ENCODE measurements around the gene LRRC26. TPM values are rescaled to one million over a fixed set of nuclear protein-coding genes. Genes with fewer than 3 reads are reported as not detected.

LRRC26 gene
- total and polyA plus RNA-seq, 2 of the 13 experiments (the other 11 are each of a cell fraction or from before 2014, with no cell fraction given): not detected

- TF ChIP-seq ZBTB42 (CRISPR knock-in tag; IDR thresholded peaks at IDR 0.05): no peak
- TF ChIP-seq HMGA1 (CRISPR knock-in tag; conservative IDR thresholded peaks at IDR 0.05): no peak
- 0 out of 2 replicates have a peak, but pooled peaks have one; percentile 17 for TF ChIP-seq ZNF343 (CRISPR knock-in tag; IDR thresholded peaks at IDR 0.05)
- no peak for TF ChIP-seq AKAP8 (CRISPR knock-in tag; IDR thresholded peaks at IDR 0.05)
- TF ChIP-seq IRF9 (CRISPR knock-in tag; IDR thresholded peaks at IDR 0.05; ENCODE audit: borderline replicate concordance): no peak
- no peak for TF ChIP-seq PLRG1 (conservative IDR thresholded peaks at IDR 0.05)
- TF ChIP-seq ZNF253 (CRISPR knock-in tag; IDR thresholded peaks at IDR 0.05; ENCODE audit: borderline replicate concordance): no peak; the same call in 1 of the 2 replicates
- TF ChIP-seq ATF6 (CRISPR knock-in tag; conservative IDR thresholded peaks at IDR 0.05): no peak
- no peak; the same call in 1 of the 2 replicates for TF ChIP-seq ZNF143 (CRISPR knock-in tag; IDR thresholded peaks at IDR 0.05)
- no peak for TF ChIP-seq ADNP (CRISPR knock-in tag; IDR thresholded peaks at IDR 0.05)
- TF ChIP-seq ZNF513 (CRISPR knock-in tag; conservative IDR thresholded peaks at IDR 0.05): no peak
- TF ChIP-seq BRD4 (CRISPR knock-in tag; IDR thresholded peaks at IDR 0.05): peak; percentile 80; the same call in 1 of the 2 replicates
- no peak for TF ChIP-seq ZNF484 (CRISPR knock-in tag; IDR thresholded peaks at IDR 0.05; ENCODE audit: borderline replicate concordance, low read depth)
- peak; percentile 75 for TF ChIP-seq ZNF280D (CRISPR knock-in tag; IDR thresholded peaks at IDR 0.05)
- TF ChIP-seq ELK4 (CRISPR knock-in tag; IDR thresholded peaks at IDR 0.05; ENCODE audit: borderline replicate concordance): no peak
- no peak for TF ChIP-seq PPARG (CRISPR knock-in tag; conservative IDR thresholded peaks at IDR 0.05)
- peak; percentile 78 for TF ChIP-seq IRF2 (CRISPR knock-in tag; IDR thresholded peaks at IDR 0.05)
- TF ChIP-seq RFX3 (CRISPR knock-in tag; IDR thresholded peaks at IDR 0.05): peak; percentile 97
Measured at GRCh38 chr9:137129456-137130175, 40.2 kb downstream of the LRRC26 start (continued).

Measured in HepG2 (cell line).